ENCODE measurements around the gene TEX36. TPM values are rescaled to one million over a fixed set of nuclear protein-coding genes. Genes with fewer than 3 reads are reported as not detected.

TEX36 gene
- total RNA-seq, 1 experiment from 2014 or later = not detected

GRCh38 chr10:125700355-125700911 lies 17.5 kb upstream of the TEX36 start:
- H3K27ac ChIP-seq (ENCODE audit: insufficient read length, low read depth, low read length) = no peak overlapping the region
- no peak overlapping the region for H2BK20ac ChIP-seq (ENCODE audit: low read depth, low read length, poor library complexity, severe bottlenecking)
- H2AK5ac ChIP-seq (ENCODE audit: insufficient read length, low read length) = no peak overlapping the region
- no peak overlapping the region for H4K91ac ChIP-seq (ENCODE audit: insufficient read length, low read depth, low read length)
- H3K14ac ChIP-seq (ENCODE audit: insufficient read depth, low read length) = no peak overlapping the region
- DNase-seq = no peak
- H3K27ac Mint-ChIP-seq = no peak overlapping the region
- no peaks in the 10 kb centered on the region for H3K27me3 ChIP-seq (ENCODE audit: insufficient read depth, low read length)
- H3K23me2 ChIP-seq (ENCODE audit: insufficient read length, low read depth, low read length, poor library complexity, severe bottlenecking) = no peaks in the 10 kb centered on the region
- no peaks in the 10 kb centered on the region for H3K79me1 ChIP-seq (ENCODE audit: insufficient read depth, low read depth, low read length, poor library complexity, severe bottlenecking)
- H4K20me1 ChIP-seq (ENCODE audit: control insufficient read depth, insufficient read depth, insufficient read length) = no peaks in the 10 kb centered on the region
- no peak overlapping the region for H3K23ac ChIP-seq (ENCODE audit: insufficient read length, low read depth, low read length)
- H3K9me3 ChIP-seq (ENCODE audit: control insufficient read depth, low read depth, low read length) = no peaks in the 10 kb centered on the region
- H3K27me3 Mint-ChIP-seq (ENCODE audit: low read depth) = peaks cover 4% of the 10 kb centered on the region
- H3K4me1 ChIP-seq (ENCODE audit: insufficient read depth, low read length) = no peaks in the 10 kb centered on the region
- no peak overlapping the region for H2BK12ac ChIP-seq (ENCODE audit: insufficient read length, low read depth, low read length)
- H2BK120ac ChIP-seq (ENCODE audit: low read depth, low read length, poor library complexity, severe bottlenecking) = no peak overlapping the region
- WGBS (ENCODE audit: extremely low coverage, insufficient read length, low lambda C conversion rate) = no CpG with 5 or more reads among the region's 3 CpGs
- H2BK5ac ChIP-seq (ENCODE audit: insufficient read length, low read length) = no peak overlapping the region
- no peaks in the 10 kb centered on the region; a peak in 1 of 7 replicates for H3K36me3 Mint-ChIP-seq (ENCODE audit: insufficient read depth in 1 of 3, low read depth in 3 of 3)
- peaks cover 3 to 6% of the 10 kb centered on the region in 2 experiments; a peak in 3 of 5 replicates for H3K9me3 Mint-ChIP-seq
- H2AFZ ChIP-seq (ENCODE audit: low read length) = no peak overlapping the region
- no peak overlapping the region for H3K4me3 Mint-ChIP-seq
- no peak overlapping the region for H3K18ac ChIP-seq (ENCODE audit: insufficient read length, low read depth, low read length)
- no peak for TF ChIP-seq CTCF (conservative IDR thresholded peaks at IDR 0.05)
- H4K8ac ChIP-seq (replicated peaks; ENCODE audit: insufficient read length, low read depth, low read length) = no peak overlapping the region
- no peaks in the 10 kb centered on the region for H3K4me1 Mint-ChIP-seq
- H3K4ac ChIP-seq (ENCODE audit: low read depth, low read length) = no peak overlapping the region
- H4K5ac ChIP-seq (ENCODE audit: insufficient read length, low read depth, low read length) = no peak overlapping the region
- no peak overlapping the region for H3K9ac ChIP-seq (ENCODE audit: extremely low read depth, insufficient read length, low read length)
- no peak overlapping the region for H3K4me2 ChIP-seq (ENCODE audit: insufficient read depth, insufficient read length, low read length)
- H3K56ac ChIP-seq (ENCODE audit: insufficient read length, low read depth, low read length) = no peak overlapping the region
- H3T11ph ChIP-seq (ENCODE audit: low read length) = no peak overlapping the region
- H3K79me2 ChIP-seq (ENCODE audit: insufficient read depth, low read length) = no peaks in the 10 kb centered on the region
- no peak overlapping the region for H2BK15ac ChIP-seq (ENCODE audit: low read depth, low read length)
